DND-41 (cell line): ENCODE measurements around the gene SGSM2.

Experiments used
- EZH2 ChIP-seq: IDR thresholded peaks from 3 replicates; pipeline ENCODE4 v1.6.1; 2012; ENCODE audit warnings: borderline replicate concordance, low read depth, mild to moderate bottlenecking, moderate library complexity, low read length, inconsistent platforms; ENCODE audit not compliant: severe bottlenecking
- TF ChIP-seq, protein P1 (sequence below): IDR thresholded peaks from 2 replicates; pipeline ENCODE4 v1.5.1; 2012; ENCODE audit warnings: borderline replicate concordance, low read length, moderate library complexity, mild to moderate bottlenecking; ENCODE audit not compliant: poor library complexity, severe bottlenecking; ENCODE audit errors: extremely low read depth

DNA sequence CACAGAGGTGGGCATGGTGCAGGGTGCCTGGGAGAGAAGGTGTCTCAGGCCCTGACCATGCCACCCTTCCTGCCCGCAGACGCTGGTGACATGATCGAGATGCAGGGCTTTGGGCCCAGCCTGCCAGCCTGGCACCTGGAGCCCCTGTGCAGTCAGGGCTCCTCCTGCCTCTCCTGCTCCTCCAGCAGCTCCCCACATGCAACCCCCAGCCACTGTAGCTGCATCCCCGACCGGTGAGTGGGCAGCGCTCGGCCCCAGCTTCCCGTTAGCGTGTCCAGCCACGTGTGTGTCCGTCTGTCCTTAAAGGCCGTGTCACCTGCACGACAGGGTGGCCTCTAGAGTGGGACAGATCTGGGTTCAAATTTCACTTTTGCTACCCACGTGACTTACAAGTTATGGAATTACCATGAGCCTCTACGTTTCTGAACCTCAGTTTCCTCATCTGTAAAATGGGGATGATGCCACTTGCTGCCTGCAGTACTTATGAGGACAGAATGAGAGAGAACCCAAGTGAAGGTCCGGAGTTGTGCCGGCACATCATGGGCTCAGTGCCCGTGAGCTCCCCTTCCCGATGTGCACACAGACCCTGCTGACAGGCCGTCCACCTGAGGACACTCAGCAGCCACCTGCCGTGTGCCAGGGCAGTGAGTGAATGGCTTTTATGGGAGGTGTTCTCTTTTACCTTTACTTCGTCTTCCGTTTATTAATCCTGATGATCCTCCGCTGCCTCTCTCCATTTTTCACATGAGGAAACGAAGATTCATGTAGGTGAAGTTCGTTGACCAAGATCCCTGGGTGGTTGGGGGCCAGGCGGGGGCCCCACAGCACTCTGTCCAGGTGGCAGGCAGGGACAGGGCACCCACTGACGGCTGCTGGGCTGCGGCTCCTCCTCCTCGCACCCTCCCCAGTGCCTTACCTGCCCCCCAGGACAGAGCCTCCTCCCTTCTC, 34.2 kb downstream of the SGSM2 start:
- TF ChIP-seq, protein P1, sequence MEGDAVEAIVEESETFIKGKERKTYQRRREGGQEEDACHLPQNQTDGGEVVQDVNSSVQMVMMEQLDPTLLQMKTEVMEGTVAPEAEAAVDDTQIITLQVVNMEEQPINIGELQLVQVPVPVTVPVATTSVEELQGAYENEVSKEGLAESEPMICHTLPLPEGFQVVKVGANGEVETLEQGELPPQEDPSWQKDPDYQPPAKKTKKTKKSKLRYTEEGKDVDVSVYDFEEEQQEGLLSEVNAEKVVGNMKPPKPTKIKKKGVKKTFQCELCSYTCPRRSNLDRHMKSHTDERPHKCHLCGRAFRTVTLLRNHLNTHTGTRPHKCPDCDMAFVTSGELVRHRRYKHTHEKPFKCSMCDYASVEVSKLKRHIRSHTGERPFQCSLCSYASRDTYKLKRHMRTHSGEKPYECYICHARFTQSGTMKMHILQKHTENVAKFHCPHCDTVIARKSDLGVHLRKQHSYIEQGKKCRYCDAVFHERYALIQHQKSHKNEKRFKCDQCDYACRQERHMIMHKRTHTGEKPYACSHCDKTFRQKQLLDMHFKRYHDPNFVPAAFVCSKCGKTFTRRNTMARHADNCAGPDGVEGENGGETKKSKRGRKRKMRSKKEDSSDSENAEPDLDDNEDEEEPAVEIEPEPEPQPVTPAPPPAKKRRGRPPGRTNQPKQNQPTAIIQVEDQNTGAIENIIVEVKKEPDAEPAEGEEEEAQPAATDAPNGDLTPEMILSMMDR: no peak
- no peak for TF ChIP-seq EZH2
